HFFc6 (cell line): ENCODE measurements around the gene DNASE2. TPM values are rescaled to one million over a fixed set of nuclear protein-coding genes. Genes with fewer than 3 reads are reported as not detected.

Source experiments
- DNase-seq: peaks from one replicate; pipeline ENCODE4 v3.0.0-alpha.2; 2018
- H3K27ac Mint-ChIP-seq: 2 replicates; pipeline ENCODE4 v1.8.0; 2020; ENCODE audit warnings: mild to moderate bottlenecking, mixed read lengths
- H3K27me3 Mint-ChIP-seq: 2 replicates; pipeline ENCODE4 v1.8.0; 2021; ENCODE audit warnings: mild to moderate bottlenecking, moderate library complexity, mixed read lengths; ENCODE audit not compliant: insufficient read depth
- H3K36me3 Mint-ChIP-seq: 2 replicates; pipeline ENCODE4 v1.8.0; 2021; ENCODE audit warnings: low read depth, mixed read lengths
- H3K4me1 Mint-ChIP-seq: 2 replicates; pipeline ENCODE4 v1.8.0; 2020; ENCODE audit warnings: low read depth, mixed read lengths
- H3K4me3 Mint-ChIP-seq: 2 replicates; pipeline ENCODE4 v1.8.0; 2020; ENCODE audit warnings: mild to moderate bottlenecking, moderate library complexity, mixed read lengths
- H3K9me3 Mint-ChIP-seq: 2 replicates; pipeline ENCODE4 v1.8.0; 2020; ENCODE audit warnings: mild to moderate bottlenecking, mixed read lengths
- long read RNA-seq: library from polyadenylated mRNA; unstranded; transcript quantifications from one replicate; pipeline ENCODE4 v2.0.0, GENCODE V29; 2019
- total RNA-seq, 6 experiments: library from RNA; stranded (reverse); fragmentation: NEBNext Ultra II Directional; extraction: Animal tissue kit (Norgen Biotek cat#: 25700); gene quantifications; 2 replicates in 1 of 6; 3 replicates in 5 of 6; pipeline ENCODE4 v1.2.3, GENCODE V29; 2021
- TF ChIP-seq, protein P1 (sequence below): fragments of 200-600 bp; sonication (generic); IDR thresholded peaks from 2 replicates; pipeline ENCODE4 v1.5.0; 2021; ENCODE audit warnings: antibody characterized with exemption, mild to moderate bottlenecking

The DNASE2 gene, protein sequence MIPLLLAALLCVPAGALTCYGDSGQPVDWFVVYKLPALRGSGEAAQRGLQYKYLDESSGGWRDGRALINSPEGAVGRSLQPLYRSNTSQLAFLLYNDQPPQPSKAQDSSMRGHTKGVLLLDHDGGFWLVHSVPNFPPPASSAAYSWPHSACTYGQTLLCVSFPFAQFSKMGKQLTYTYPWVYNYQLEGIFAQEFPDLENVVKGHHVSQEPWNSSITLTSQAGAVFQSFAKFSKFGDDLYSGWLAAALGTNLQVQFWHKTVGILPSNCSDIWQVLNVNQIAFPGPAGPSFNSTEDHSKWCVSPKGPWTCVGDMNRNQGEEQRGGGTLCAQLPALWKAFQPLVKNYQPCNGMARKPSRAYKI
- 10 to 100 TPM; 26.0 to 33.5 (median 28.4) TPM for total RNA-seq
- long read RNA-seq, transcript DNASE2-201 (6 exons, 1,955 nt) = major isoform, 69 of 74 reads
- long read RNA-seq, partial matches to known transcripts = 0 of 74 reads
- long read RNA-seq, other reads (novel, unspliced or antisense) = 2 of 74 reads

DNA sequence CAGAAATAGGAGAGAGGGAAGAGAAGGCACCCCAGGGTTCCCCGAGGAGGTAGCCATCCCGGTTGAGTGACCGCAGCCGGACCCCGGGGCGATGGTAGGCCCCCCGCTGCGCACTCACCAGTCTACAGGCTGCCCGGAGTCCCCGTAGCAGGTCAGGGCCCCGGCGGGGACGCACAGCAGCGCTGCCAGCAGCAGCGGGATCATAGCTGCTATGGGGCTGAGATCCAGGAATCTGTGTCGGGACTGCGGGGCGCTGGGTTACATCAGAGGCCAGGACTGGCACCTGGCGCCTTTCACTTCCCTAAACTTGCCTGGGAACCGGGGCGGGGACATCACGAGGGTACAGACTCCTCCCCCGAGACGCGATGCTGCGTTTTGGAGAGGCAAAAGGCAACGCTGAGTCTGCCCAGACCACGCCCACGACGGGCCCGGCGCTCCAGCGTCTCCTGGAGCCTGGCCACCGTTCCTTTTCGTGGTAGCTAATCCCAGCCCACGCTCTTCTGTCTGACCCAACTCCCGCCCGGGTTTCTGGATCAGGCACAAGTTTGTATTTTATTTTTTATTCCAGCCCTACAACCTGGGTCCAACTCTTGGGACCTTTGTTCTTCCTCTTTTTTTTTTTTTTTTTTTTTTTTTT lies at the start of gene DNASE2:
TSS of gene DNASE2 (minus strand) at position 278 of the 637 bp plus-strand sequence. CDS start at position 204, 74 bp downstream.
- Mint-ChIP-seq H3K4me1 (0 out of 2 replicates have a peak, but pooled peaks cover 6% of the 10 kb centered on the region), H3K27ac (peak within 1 kb of the TSS; percentile 78), H3K27me3 (no peaks in the 10 kb centered on the region; the same call in 1 of the 2 replicates), H3K4me3 (peak within 1 kb of the TSS; percentile 93), H3K9me3 (peaks cover 11% of the 10 kb centered on the region), H3K36me3 (no peaks in the 10 kb centered on the region)
- TF ChIP-seq, protein P1, sequence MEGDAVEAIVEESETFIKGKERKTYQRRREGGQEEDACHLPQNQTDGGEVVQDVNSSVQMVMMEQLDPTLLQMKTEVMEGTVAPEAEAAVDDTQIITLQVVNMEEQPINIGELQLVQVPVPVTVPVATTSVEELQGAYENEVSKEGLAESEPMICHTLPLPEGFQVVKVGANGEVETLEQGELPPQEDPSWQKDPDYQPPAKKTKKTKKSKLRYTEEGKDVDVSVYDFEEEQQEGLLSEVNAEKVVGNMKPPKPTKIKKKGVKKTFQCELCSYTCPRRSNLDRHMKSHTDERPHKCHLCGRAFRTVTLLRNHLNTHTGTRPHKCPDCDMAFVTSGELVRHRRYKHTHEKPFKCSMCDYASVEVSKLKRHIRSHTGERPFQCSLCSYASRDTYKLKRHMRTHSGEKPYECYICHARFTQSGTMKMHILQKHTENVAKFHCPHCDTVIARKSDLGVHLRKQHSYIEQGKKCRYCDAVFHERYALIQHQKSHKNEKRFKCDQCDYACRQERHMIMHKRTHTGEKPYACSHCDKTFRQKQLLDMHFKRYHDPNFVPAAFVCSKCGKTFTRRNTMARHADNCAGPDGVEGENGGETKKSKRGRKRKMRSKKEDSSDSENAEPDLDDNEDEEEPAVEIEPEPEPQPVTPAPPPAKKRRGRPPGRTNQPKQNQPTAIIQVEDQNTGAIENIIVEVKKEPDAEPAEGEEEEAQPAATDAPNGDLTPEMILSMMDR = no peak
- peak; percentile 86 for DNase-seq

DNA sequence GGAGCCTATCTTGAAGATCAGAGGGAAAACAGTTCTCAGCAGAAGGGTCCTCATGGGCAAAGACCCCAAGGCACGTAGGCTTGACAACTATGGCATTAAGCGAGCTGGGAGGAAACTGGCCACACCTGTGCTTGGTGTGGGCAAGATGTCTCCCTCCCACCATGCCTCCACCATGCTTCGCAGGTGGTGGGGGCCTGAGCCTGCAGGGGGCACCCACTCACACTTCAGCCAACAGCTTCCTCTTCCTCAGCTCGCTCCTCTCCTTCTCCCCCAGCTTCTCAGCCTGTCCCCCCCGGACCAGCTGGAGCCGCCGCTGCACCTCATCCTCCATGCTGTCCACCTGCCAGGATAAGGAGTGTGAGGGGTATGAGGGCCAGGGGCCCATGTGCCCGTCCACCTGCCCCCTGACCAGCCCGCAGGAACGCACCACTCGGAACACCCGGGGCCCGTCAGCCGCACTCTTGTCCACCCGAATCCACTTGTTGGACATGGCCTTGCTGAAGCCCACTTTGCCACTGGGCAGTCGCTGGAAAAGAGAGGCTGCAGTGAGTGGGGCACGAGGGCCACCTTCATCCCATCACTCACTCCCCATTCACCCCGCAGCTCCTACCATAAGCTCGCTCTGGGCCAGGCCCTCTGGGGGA lies 48.9 kb upstream of the DNASE2 start:
- H3K4me3 Mint-ChIP-seq = no peak overlapping the region
- no peak overlapping the region for H3K27ac Mint-ChIP-seq

DNA sequence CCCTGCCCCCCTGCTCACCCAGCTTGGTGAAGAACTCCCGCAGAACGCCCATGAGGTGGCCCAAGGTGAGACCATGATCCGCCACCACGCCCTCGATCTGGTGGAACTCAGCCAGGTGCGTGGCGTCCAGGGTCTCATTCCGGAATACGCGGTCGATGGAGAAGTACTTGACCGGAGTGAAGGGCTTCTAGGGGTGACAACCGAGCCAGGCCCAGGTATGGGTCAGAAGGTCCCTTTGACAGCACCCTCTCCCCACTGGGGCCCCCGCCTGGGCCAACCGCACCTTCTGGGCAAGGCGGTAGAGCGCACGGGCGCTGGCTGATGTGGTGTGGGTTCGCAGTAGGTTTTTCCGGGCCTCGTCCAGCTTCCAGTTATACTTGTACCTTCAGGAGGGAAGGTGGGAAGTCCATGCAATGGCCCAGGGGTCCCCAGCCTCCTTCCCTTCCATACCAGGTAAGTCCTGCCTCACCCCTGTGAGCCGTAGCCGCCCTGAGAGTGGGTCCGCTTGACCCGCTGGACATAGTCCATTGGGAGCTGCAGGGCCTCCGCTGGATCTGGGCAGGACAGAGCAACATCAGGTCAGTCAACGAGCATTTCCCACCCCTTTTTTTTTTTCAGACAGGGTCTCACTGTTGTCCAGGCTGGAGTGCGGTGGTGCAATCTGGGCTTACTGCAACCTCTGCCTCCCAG lies 43.5 kb upstream of the DNASE2 start:
- H3K4me3 Mint-ChIP-seq = no peak overlapping the region
- no peak overlapping the region for H3K27ac Mint-ChIP-seq
- TF ChIP-seq, protein P1 = no peak
- no peaks in the 10 kb centered on the region for H3K9me3 Mint-ChIP-seq
- DNase-seq = no peak
- H3K36me3 Mint-ChIP-seq = peaks cover 24% of the 10 kb centered on the region
- H3K27me3 Mint-ChIP-seq = no peaks in the 10 kb centered on the region; the same call in 1 of the 2 replicates
- H3K4me1 Mint-ChIP-seq = no peaks in the 10 kb centered on the region

More for the DNA sequence above, 48.9 kb upstream of the DNASE2 start:
- no peak for DNase-seq
- Mint-ChIP-seq H3K27me3 (no peaks in the 10 kb centered on the region; the same call in 1 of the 2 replicates), H3K36me3 (peaks cover 23% of the 10 kb centered on the region), H3K4me1 (peaks cover 10% of the 10 kb centered on the region), H3K9me3 (no peaks in the 10 kb centered on the region)
- TF ChIP-seq, protein P1 = no peak; the same call in 1 of the 2 replicates

DNA sequence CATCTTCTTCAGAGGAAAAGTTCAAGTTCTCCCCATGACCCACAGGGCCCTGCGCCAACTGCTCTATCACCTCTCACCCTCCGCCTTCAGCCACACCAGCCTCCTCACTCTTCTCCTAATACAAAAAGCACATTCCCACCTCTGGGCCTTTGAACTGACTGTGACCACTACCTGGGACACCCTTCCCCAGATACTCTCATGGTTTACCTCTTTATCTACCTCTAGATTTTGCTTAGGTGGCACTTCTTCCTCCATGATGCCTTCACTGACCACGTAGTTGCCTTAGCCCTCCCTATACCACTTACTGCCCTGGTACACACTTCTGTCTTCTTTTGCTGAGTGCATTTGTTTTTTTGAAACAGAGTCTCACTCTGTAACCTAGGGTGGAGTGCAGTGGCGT lies 41.7 kb upstream of the DNASE2 start:
- peaks cover 19% of the 10 kb centered on the region for H3K36me3 Mint-ChIP-seq
- TF ChIP-seq, protein P1 = no peak
- H3K4me1 Mint-ChIP-seq = no peaks in the 10 kb centered on the region
- DNase-seq = no peak
- peaks cover 7% of the 10 kb centered on the region for H3K27me3 Mint-ChIP-seq
- H3K4me3 Mint-ChIP-seq = no peak overlapping the region
- no peaks in the 10 kb centered on the region for H3K9me3 Mint-ChIP-seq
- H3K27ac Mint-ChIP-seq = no peak overlapping the region

DNA sequence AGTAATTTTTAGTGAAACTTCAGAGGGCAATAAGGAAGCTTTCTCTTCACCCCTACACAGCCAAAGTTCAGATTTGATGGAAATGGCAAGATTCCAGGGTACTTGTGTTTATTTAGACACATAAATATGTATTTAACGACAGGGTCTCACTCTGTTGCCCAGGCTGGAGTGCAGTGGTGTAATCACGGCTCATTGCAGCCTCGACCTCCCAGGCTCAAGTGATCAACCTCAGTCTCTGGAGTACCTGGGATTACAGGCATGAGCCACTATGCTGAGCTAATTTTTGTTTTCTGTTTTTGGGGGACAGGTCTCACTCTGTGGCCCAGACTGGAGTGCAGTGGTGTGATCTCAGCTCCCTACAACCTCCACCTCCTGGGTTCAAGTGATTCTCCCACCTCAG lies 39.8 kb upstream of the DNASE2 start:
- Mint-ChIP-seq H3K4me3 (no peak overlapping the region), H3K36me3 (peaks cover 12% of the 10 kb centered on the region), H3K27ac (no peak overlapping the region), H3K27me3 (peaks cover 9% of the 10 kb centered on the region), H3K4me1 (no peaks in the 10 kb centered on the region), H3K9me3 (no peaks in the 10 kb centered on the region)
- no peak for DNase-seq
- TF ChIP-seq, protein P1 = no peak
